H9 (cell line): ENCODE data around the gene HDLBP. TPM values are rescaled to one million over a fixed set of nuclear protein-coding genes. Genes with fewer than 3 reads are reported as not detected.

ENCODE experiments used
- DNase-seq: peaks from one replicate; pipeline ENCODE4 v3.0.0-alpha.2; 2017
- H2AFZ ChIP-seq: one replicate; pipeline ENCODE4 v1.6.1; 2013; ENCODE audit warnings: mild to moderate bottlenecking, low read length, control low read depth, moderate library complexity
- H2AK5ac ChIP-seq: 2 replicates; pipeline ENCODE4 v1.6.1; 2013; ENCODE audit warnings: low read length, control low read depth, mixed read lengths; ENCODE audit not compliant: insufficient read length
- H2BK120ac ChIP-seq: one replicate; pipeline ENCODE4 v1.6.1; 2013; ENCODE audit warnings: low read depth, mild to moderate bottlenecking, low read length, control low read depth, inconsistent platforms; ENCODE audit not compliant: poor library complexity, severe bottlenecking
- H2BK12ac ChIP-seq: 2 replicates; pipeline ENCODE4 v1.6.1; 2013; ENCODE audit warnings: low read length, control low read depth, mixed read lengths, low read depth; ENCODE audit not compliant: insufficient read length
- H2BK15ac ChIP-seq: 2 replicates; pipeline ENCODE4 v1.6.1; 2013; ENCODE audit warnings: low read depth, low read length, control low read depth
- H2BK20ac ChIP-seq: one replicate; pipeline ENCODE4 v1.6.1; 2013; ENCODE audit warnings: low read depth, mild to moderate bottlenecking, low read length, control low read depth, inconsistent platforms; ENCODE audit not compliant: poor library complexity, severe bottlenecking
- H2BK5ac ChIP-seq: 2 replicates; pipeline ENCODE4 v1.6.1; 2013; ENCODE audit warnings: low read length, control low read depth, mixed read lengths; ENCODE audit not compliant: insufficient read length
- H3K14ac ChIP-seq: 2 replicates; pipeline ENCODE4 v1.6.1; 2013; ENCODE audit warnings: low read length, control low read depth; ENCODE audit not compliant: insufficient read depth
- H3K18ac ChIP-seq: 2 replicates; pipeline ENCODE4 v1.6.1; 2013; ENCODE audit warnings: low read depth, mild to moderate bottlenecking, mixed read lengths, low read length, control low read depth; ENCODE audit not compliant: insufficient read length
- H3K23ac ChIP-seq: 2 replicates; pipeline ENCODE4 v1.6.1; 2013; ENCODE audit warnings: low read length, control low read depth, mixed read lengths, low read depth; ENCODE audit not compliant: insufficient read length
- H3K23me2 ChIP-seq: 2 replicates; pipeline ENCODE4 v1.6.1; 2013; ENCODE audit warnings: low read depth, mild to moderate bottlenecking, mixed read lengths, low read length, control low read depth; ENCODE audit not compliant: insufficient read length, poor library complexity, severe bottlenecking
- H3K27ac ChIP-seq: 2 replicates; pipeline ENCODE4 v1.5.1; 2013; ENCODE audit warnings: low read length, control low read depth, mixed read lengths, low read depth; ENCODE audit not compliant: insufficient read length
- H3K27me3 ChIP-seq: 2 replicates; pipeline ENCODE4 v1.6.1; 2013; ENCODE audit warnings: low read length, control low read depth, inconsistent platforms; ENCODE audit not compliant: insufficient read depth
- H3K4ac ChIP-seq: 2 replicates; pipeline ENCODE4 v1.6.1; 2013; ENCODE audit warnings: low read depth, mild to moderate bottlenecking, control low read depth, inconsistent platforms, low read length, moderate library complexity
- H3K4me1 ChIP-seq: 2 replicates; pipeline ENCODE4 v1.6.1; 2013; ENCODE audit warnings: low read length, control low read depth, inconsistent platforms; ENCODE audit not compliant: insufficient read depth
- H3K4me2 ChIP-seq: 2 replicates; pipeline ENCODE4 v1.6.1; 2013; ENCODE audit warnings: low read length, control low read depth, mixed read lengths; ENCODE audit not compliant: insufficient read length, insufficient read depth
- H3K56ac ChIP-seq: 2 replicates; pipeline ENCODE4 v1.6.1; 2013; ENCODE audit warnings: low read depth, mild to moderate bottlenecking, mixed read lengths, low read length, control low read depth; ENCODE audit not compliant: insufficient read length
- H3K79me1 ChIP-seq: 2 replicates; pipeline ENCODE4 v1.6.1; 2013; ENCODE audit warnings: low read depth, mild to moderate bottlenecking, moderate library complexity, low read length, control low read depth, inconsistent platforms; ENCODE audit not compliant: insufficient read depth, poor library complexity, severe bottlenecking
- H3K79me2 ChIP-seq: 2 replicates; pipeline ENCODE4 v1.6.1; 2013; ENCODE audit warnings: low read length, control low read depth, inconsistent platforms; ENCODE audit not compliant: insufficient read depth
- H3K9ac ChIP-seq: 2 replicates; pipeline ENCODE4 v1.6.1; 2013; ENCODE audit warnings: low read length, control low read depth, mixed read lengths; ENCODE audit not compliant: insufficient read length; ENCODE audit errors: extremely low read depth
- H3K9me3 ChIP-seq: one replicate; pipeline ENCODE4 v1.6.1; 2013; ENCODE audit warnings: low read depth, low read length, inconsistent platforms; ENCODE audit not compliant: control insufficient read depth
- H3T11ph ChIP-seq: one replicate; pipeline ENCODE4 v1.6.1; 2013; ENCODE audit warnings: mild to moderate bottlenecking, low read length, control low read depth, inconsistent platforms
- H4K20me1 ChIP-seq: one replicate; pipeline ENCODE4 v1.6.1; 2013; ENCODE audit not compliant: control insufficient read depth, insufficient read length, insufficient read depth
- H4K5ac ChIP-seq: 2 replicates; pipeline ENCODE4 v1.6.1; 2013; ENCODE audit warnings: low read depth, mild to moderate bottlenecking, mixed read lengths, low read length, control low read depth; ENCODE audit not compliant: insufficient read length
- H4K8ac ChIP-seq: replicated peaks from 2 replicates; pipeline ENCODE4 v1.6.1; 2013; ENCODE audit warnings: low read length, control low read depth, mixed read lengths, low read depth; ENCODE audit not compliant: insufficient read length
- H4K91ac ChIP-seq: 2 replicates; pipeline ENCODE4 v1.6.1; 2013; ENCODE audit warnings: low read depth, mild to moderate bottlenecking, moderate library complexity, mixed read lengths, low read length, control low read depth; ENCODE audit not compliant: insufficient read length
- H3K27ac Mint-ChIP-seq, 3 experiments: 2 replicates in 2 of 3; 3 replicates in 1 of 3; pipeline ENCODE4 v1.8.0; 2020 to 2021; ENCODE audit warnings: mixed read lengths in 3 of 3, mild to moderate bottlenecking in 1 of 3, moderate library complexity in 1 of 3
- H3K27me3 Mint-ChIP-seq: 2 replicates; pipeline ENCODE4 v1.8.0; 2021; ENCODE audit warnings: low read depth, mild to moderate bottlenecking, moderate library complexity, mixed read lengths
- H3K36me3 Mint-ChIP-seq, 3 experiments: 2 replicates in 2 of 3; 3 replicates in 1 of 3; pipeline ENCODE4 v1.8.0; 2020 to 2021; ENCODE audit warnings: low read depth in 3 of 3, mixed read lengths in 3 of 3; ENCODE audit not compliant: insufficient read depth in 1 of 3
- H3K4me1 Mint-ChIP-seq, 2 experiments: 2 replicates each; pipeline ENCODE4 v1.8.0; 2020; ENCODE audit warnings: mixed read lengths in 2 of 2
- H3K4me3 Mint-ChIP-seq, 2 experiments: 2 replicates in 1 of 2; 3 replicates in 1 of 2; pipeline ENCODE4 v1.8.0; 2020 to 2021; ENCODE audit warnings: mild to moderate bottlenecking in 2 of 2, mixed read lengths in 2 of 2, moderate library complexity in 1 of 2
- H3K9me3 Mint-ChIP-seq, 2 experiments: 2 replicates in 1 of 2; 3 replicates in 1 of 2; pipeline ENCODE4 v1.8.0; 2020; ENCODE audit warnings: mild to moderate bottlenecking in 2 of 2, mixed read lengths in 2 of 2, moderate library complexity in 1 of 2
- WGBS: extraction: QIAGEN DNeasy Blood & Tissue Kit; methylation state at CpG from one replicate; pipeline ENCODE4 v1.1.7; 2013; ENCODE audit warnings: missing lambda C conversion rate, low lambda C conversion rate, mixed read lengths; ENCODE audit not compliant: insufficient read length; ENCODE audit errors: extremely low coverage; 5-methylcytosine and 5-hydroxymethylcytosine counted together
- total RNA-seq: library from RNA; stranded (reverse); gene quantifications from 2 replicates; pipeline ENCODE4 v1.2.1, GENCODE V29; 2021
- TF ChIP-seq, protein P1 (sequence below): fragments of 200-600 bp; sonication (generic); conservative IDR thresholded peaks from 3 replicates; pipeline ENCODE4 v1.8.0; 2021; ENCODE audit warnings: antibody characterized with exemption, mild to moderate bottlenecking

Gene HDLBP
- total RNA-seq, 1 experiment from 2014 or later, result 364 TPM

GRCh38 chr2:241214209-241214608 lies 101.3 kb downstream of the HDLBP start:
- H3T11ph ChIP-seq, result no peak overlapping the region
- no peaks in the 10 kb centered on the region for H3K9me3 ChIP-seq
- H2BK120ac ChIP-seq, result no peak overlapping the region
- H3K27ac ChIP-seq, result no peak overlapping the region
- H3K23me2 ChIP-seq, result peaks cover 13% of the 10 kb centered on the region
- H4K20me1 ChIP-seq, result peaks cover 2% of the 10 kb centered on the region
- no peak for DNase-seq
- Mint-ChIP-seq H3K36me3 (no peaks in the 10 kb centered on the region), H3K27ac (no peak overlapping the region), H3K27me3 (peaks cover 10% of the 10 kb centered on the region), H3K4me3 (no peak overlapping the region; a peak in 1 of 5 replicates), H3K9me3 (no peaks in the 10 kb centered on the region), H3K4me1 (peaks cover 26 to 31% of the 10 kb centered on the region in 2 experiments)
- no peaks in the 10 kb centered on the region for H3K79me2 ChIP-seq
- H4K91ac ChIP-seq, result no peak overlapping the region
- H2BK5ac ChIP-seq, result no peak overlapping the region
- no peaks in the 10 kb centered on the region for H3K79me1 ChIP-seq
- no peak overlapping the region for H2BK12ac ChIP-seq
- H2BK15ac ChIP-seq, result no peak overlapping the region
- H3K18ac ChIP-seq, result no peak overlapping the region
- H3K4ac ChIP-seq, result no peak overlapping the region
- H4K8ac ChIP-seq, result no peak overlapping the region
- H3K4me2 ChIP-seq, result no peak overlapping the region
- no peak overlapping the region for H3K23ac ChIP-seq
- no peak overlapping the region for H2BK20ac ChIP-seq
- H2AFZ ChIP-seq, result no peak overlapping the region
- no peak overlapping the region for H3K9ac ChIP-seq
- H4K5ac ChIP-seq, result no peak overlapping the region
- no peak overlapping the region for H2AK5ac ChIP-seq
- H3K27me3 ChIP-seq, result no peaks in the 10 kb centered on the region
- peaks cover 4% of the 10 kb centered on the region; the same call in 1 of the 2 replicates for H3K4me1 ChIP-seq
- H3K56ac ChIP-seq, result no peak overlapping the region
- WGBS, result no CpG with 5 or more reads among the region's 10 CpGs
- TF ChIP-seq, protein P1, sequence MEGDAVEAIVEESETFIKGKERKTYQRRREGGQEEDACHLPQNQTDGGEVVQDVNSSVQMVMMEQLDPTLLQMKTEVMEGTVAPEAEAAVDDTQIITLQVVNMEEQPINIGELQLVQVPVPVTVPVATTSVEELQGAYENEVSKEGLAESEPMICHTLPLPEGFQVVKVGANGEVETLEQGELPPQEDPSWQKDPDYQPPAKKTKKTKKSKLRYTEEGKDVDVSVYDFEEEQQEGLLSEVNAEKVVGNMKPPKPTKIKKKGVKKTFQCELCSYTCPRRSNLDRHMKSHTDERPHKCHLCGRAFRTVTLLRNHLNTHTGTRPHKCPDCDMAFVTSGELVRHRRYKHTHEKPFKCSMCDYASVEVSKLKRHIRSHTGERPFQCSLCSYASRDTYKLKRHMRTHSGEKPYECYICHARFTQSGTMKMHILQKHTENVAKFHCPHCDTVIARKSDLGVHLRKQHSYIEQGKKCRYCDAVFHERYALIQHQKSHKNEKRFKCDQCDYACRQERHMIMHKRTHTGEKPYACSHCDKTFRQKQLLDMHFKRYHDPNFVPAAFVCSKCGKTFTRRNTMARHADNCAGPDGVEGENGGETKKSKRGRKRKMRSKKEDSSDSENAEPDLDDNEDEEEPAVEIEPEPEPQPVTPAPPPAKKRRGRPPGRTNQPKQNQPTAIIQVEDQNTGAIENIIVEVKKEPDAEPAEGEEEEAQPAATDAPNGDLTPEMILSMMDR, result no peak
- H3K14ac ChIP-seq, result no peak overlapping the region; the same call in 1 of the 2 replicates
